Hematopoietic multipotent progenitor cell treated with erythropoietin and hydrocortisone succinate and interleukin-3 and kit ligand, for 4 days (in vitro differentiated cells): ENCODE results near the gene JAKMIP3.

Source experiments
- DNase-seq: peaks from one replicate; pipeline ENCODE4 v3.0.0-alpha.2; 2015

Gene JAKMIP3

DNA sequence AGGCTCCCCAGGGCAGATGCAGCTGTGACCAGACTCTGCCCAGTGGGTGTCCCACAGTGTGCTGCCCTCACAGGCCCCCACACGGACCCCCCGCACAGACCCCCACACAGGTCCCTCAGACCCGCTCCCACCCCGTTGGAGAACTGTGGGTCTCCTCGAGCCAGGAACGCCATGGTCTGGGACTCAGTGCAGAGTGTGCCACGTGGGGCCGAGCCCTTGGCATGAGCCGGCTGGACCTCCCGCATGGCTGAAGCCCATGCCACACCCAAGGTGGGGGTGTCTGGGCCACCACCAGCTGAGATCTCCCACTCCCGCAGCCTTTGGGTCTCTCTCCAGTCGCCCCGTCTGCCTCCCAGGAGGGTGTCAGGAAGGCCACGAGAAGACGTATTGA lies 34.3 kb downstream of the JAKMIP3 start:
- DNase-seq = no peak

DNA sequence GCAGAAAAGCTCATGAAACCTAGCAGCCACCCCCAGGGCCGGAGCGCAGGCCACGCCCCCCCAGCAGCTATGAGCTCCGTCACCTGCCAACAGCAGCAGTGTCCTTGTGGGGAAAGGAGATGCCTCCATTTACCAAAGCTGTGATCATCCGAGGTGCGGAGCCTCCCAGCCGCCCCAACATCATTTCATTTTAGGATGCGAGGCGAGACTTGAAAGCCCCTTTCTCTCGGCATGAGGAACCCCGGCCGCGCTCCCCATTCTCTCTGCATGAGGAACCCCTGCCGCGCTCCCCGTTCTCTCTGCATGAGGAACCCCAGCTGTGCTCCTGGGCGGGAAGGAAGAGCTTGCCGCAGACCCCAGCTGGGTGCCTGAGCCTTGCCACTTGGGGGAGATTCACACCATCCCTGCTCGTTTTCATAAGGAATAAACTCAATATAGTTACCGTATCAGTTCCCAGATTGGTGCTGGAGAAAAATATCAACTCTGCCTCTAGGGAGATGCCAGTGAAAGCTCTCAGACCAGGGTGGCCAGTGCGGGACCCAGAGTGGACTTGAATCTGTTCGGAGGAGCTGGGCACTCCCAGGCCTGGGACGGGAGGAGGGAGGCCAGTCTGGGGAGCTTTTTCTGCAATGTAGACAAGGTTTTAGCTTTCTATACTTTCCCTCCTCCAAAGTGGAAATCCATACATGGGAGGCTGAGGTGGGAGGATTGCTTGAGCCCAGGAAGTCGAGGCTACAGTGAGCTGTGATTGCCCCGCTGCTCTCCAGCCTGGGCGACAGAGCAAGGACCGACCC lies 35.0 kb downstream of the JAKMIP3 start:
- no peak for DNase-seq

DNA sequence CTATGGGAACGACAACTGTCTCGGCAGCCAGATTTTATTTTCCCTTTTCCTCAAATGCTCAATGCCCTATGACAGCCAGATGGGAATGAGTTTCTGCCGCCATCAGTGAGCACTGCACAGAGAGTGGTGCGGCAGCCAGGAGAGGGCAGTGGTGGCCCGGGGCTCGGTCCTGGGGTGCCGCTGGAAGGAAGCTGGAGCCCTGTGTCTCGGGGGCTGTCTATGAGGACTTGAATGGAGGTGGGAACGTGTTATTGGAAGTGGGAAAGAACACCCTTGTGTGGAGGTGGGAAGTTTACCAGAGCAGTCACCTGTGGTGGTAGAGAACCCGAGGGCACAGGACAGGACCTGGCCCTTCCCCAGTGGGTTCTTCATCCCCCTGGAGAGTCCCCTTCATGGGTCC lies 35.8 kb downstream of the JAKMIP3 start:
- DNase-seq = no peak

DNA sequence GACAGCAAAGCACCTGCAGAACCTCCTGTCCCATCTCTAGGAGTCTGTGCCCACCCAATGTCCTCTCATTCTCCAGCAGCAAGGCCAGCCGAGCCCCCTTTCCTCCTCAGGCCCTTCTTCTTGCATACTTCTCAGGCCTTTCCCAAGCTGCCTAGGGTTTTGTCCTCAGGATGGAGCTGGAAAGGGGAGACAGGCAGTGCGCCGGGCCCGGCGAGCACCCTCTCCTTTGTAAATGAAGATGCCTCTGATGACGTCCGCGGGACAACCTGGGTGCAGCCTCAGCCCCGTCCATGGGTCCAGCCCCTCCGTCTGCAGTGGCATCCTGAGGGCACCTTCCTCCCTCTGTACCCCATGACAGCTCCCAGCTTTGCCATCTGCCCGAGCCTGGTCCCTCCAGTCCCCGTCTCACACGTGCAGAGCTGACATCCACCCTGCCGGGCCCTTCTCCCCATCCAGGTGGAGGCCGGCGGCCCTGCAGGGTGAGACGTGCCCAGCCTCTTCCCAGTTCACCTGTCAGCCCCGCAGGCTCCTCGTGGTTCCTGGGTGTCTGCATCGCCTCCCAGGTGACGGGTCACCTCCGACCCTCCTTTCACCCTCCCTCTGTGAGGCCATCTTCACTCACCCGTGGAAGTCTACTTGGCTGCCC lies 36.4 kb downstream of the JAKMIP3 start:
- no peak for DNase-seq

DNA sequence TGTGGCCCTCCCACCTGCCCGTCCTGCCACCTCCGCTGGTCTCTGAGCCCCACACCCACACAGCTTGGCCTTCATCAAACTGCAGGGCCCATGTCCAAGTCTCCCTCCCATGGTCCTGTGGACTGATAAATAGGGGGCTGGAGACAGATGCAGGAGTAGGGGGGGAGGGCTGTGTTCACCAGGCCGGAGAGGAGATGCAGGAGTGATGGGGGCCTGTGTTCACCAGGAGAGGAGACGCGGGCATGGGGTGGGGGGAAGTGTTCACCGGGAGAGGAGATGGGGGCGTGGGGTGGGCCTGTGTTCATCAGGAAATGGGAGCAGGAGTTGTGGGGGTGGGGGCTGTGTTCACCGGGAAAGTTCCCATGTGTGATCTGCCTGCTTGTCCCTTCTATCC lies 37.0 kb downstream of the JAKMIP3 start:
- DNase-seq = no peak

DNA sequence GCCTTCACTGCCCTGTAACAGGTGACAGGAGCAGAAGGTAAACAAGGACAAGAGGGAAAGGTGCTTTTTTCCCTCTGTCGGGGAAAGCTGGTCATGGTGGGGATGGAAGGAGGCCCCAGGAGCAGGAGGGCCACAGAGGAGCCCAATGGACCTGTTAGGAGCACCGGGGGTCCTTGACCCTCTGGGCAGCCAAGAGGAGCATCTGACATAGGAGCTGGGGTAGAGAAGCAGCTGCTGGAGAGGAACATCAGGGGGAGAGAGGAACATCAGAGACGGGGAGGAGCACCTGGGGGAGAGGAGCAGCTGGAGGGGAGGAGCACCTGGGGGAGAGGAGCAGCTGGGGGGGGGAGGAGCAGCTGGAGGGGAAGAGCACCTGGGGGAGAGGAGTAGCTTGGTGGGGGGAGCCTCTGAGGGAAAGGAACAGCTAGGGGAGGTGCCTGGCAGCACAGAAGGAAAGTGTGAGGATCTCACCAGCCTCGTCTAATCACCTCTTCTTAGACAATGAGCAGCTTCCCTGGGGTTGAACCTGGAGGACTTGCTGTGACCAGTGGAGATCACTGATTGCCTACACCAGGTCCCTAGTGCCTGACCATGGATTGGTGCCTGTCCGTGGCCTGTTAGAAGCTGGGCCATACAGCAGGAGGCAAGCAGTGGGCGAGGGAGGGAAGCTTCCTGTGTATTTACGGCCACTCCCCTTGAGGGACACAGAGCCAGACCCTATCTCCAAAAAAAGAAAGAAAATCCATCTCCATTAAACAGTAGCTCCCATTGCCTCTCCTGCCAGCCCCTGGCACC lies 37.6 kb downstream of the JAKMIP3 start:
- DNase-seq = no peak

DNA sequence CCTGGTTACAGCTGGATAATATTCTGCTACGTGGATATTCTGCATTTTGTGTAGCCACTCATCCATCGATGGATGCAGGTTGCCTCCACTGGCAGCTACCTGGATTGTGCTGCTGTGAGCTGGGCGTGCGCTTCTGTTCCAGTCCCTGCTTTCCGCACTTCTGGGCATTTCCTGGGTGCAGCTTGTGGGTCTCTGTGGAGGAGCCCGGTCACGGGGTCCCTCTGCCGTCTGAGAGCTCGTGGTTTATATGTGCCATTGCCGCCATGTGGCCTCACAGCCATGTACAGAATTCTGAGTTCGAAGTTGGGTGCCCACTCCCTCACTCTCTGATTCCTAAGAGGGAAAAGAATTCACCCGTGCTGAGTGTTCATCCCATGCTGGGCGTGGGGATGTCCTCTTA lies 38.3 kb downstream of the JAKMIP3 start:
- no peak for DNase-seq

DNA sequence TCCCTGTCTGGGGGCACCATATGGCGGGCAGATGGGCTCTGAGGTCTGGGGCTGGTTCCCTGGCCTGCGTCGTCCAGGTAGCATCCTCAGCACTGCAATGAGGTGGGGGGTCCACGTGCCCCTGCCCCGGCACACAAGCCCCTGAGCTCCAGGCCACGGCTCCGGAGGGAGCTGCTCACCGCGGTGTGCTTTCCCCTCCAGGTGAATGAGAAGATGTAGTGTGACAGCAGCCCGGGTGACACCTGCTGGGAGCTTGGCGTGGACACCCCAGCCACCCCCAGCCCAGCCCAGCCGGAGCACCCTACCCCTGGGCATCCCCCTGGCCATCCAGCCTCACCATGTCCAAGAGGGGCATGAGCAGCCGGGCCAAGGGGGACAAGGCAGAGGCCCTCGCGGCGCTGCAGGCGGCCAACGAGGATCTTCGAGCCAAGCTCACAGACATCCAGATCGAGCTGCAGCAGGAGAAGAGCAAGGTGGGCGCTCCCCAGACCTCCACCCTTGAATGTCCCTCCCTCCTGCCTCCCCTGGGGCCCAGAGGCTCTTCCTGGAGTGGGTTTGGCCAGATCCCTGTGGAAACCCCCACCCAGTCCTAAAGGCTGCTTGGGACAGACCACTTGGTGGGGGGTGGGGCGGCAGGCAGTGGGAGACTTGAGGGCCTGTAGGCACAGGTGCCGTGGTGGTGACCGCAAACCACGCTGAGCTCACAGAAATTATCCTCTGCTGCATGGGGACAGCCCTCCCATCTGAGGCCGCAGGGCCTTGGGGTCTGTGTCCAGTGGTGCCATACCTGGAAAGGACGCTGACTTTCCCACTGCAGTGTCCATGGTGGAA lies 38.9 kb downstream of the JAKMIP3 start:
- no peak for DNase-seq

DNA sequence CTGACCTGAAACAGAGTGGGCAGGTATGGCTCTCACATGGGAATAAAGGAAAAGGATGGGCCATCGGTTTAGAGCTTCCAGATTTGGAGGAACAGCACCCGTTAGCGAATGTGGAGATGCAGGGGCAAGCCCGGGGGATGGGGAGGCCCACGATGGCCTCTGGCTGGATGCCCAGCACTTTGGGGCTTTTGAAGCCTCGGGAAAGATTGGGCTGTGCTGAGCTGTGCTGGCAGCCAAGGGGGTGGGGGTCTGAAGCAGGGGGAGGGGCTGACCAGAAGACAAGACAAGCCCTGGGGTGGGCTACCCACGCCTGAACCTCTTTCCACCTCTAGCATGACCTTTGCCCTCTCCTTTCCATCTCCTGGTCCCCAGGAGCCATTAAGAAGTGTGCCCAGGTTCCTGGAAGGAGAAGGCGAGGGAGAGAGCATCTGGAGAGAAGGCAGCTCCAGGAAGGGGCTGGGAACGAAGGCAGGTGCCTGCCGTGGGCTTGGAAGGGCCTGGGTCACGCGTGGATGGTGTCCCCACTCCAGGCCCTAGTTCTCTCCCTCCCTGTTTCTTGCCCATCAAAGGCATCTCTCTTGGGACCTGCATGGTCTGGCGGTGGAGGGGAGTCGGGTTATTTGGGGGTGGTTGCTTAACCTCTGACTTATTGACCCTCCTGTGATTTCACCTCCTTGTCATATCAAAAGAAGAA lies 39.7 kb downstream of the JAKMIP3 start:
- no peak for DNase-seq

DNA sequence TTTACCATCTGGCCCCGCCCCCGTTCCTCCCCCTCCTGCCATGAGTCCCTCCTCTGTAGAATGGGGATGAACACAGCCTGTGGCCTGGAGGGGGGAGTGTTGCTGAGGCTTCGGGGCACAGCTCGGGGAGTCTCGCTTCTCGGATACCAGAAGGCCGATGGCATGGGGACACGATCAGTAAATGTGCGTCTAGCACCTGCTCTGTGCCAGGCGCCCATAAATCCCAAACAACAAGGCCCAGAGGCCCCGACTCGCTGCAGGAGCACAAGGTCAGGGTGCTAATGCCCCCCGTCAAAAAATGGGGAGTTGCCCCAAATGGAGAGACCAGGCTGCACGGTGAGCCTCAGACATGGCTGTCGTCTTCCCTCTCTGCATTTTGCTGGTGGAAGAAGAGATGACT lies 40.7 kb downstream of the JAKMIP3 start:
- DNase-seq = no peak

DNA sequence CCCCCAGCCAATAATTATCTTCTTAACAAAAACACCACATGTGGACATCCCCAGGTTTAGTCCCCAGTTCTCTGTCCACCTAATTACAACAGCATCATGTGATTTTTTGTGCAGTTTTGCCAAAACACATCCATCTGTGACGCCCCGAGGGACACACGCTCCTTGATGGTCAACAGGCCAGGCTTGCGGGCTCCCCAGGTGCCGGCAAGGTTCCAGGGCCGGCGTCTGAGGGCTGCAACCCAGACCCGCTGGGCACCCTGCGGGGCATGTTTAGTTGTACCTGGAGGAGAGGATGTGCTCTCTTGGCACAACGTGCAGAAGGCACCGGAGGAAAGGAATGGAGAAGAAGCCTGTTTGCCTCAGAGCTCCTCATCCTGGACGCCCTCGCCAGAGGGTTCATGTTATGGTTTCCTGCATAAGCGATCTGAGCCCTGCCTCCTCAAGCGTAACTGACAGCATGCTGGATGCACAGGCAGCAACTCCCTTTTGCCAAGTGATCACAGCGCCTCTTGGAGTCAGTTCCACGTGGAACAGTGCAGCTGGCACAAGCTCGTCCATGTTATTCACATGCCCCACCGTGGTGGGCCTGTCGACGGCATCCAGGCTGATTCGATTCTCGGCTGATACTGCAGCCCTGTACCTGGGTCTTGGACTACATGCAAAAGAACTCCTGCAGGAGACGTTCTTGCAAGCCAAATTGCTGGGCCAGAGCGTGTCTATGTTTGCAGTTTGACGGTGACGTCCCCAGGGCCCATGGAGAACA lies 41.6 kb downstream of the JAKMIP3 start:
- no peak for DNase-seq

DNA sequence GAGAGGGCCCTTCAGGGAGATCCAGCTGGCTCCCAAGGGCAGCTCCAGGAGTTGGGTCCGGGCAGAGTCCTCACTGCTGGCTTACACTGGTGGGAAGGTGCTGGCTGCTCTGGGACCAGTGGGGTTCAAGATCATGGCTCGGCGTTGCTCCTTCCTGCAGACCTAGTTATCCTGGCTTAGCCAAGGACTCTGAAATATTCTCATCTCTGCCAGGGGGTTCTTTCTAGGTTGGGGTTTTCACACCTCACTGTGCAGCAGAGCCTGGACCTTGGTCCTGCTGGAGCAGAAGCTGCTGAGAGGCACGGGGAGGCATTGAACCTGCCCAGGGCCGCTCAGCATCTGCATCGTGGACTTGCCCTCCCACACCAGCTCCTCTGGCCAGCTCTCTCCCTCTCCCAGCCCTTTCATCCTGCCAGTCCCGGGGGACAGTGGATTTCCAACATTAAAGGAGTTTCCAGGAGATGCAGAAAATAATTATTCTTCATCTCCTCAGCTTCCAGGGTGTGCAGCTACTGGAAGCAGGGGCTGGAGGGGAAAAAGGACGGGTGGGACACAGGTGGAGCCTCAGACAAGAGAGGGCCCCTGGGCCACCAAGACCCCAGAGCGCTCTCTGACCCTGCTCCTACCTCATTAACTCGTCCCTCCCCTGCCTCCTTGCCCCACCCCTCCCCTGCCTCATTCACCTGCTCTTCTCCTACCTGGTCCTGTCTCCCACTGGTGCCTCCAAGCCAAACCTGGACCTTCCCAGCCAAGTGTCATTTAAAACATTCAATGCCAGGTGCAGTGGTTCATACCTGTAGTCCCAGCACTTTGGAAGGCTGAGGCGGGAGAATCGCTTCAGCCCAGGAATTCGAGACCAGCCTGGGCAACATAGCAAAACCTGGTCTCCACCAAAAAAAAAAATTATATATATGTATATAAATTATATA lies 42.5 kb downstream of the JAKMIP3 start:
- DNase-seq = no peak

DNA sequence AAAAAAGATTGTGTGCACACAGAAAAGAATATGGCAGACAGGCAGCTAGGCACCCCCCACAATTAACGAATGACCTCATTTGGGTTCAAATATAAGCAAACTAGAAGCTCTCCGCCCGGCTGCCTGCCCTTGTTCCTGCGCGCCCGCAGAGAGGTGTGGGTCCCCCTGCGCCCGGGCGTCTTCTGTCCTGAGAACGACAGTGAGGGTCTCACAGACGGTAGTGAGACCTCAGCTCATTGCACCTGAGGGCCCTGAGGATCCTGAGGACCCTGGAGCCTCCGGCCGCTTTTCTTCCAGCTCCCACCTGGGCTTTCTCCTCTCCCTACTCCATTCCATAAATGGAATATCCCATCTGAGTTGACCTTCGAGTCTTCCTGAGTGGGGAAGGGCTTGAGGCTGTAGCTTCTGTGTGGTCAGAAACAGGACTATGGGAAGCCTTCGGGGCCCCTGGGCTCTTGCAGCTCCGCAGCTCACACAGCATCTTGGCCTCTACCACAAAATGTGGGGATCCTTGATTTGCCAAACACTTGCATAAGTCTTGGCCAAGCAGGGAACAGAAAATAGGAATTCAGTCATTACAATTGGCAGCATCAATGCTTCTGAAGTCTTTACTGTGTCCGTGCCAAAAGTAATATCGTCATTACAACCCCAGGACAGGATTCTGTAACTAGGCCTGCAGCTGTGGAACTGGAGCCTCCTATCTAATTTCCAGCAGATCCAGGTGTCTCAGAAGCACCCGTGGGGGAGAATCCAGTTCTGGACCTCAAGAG lies 43.8 kb downstream of the JAKMIP3 start:
- no peak for DNase-seq

DNA sequence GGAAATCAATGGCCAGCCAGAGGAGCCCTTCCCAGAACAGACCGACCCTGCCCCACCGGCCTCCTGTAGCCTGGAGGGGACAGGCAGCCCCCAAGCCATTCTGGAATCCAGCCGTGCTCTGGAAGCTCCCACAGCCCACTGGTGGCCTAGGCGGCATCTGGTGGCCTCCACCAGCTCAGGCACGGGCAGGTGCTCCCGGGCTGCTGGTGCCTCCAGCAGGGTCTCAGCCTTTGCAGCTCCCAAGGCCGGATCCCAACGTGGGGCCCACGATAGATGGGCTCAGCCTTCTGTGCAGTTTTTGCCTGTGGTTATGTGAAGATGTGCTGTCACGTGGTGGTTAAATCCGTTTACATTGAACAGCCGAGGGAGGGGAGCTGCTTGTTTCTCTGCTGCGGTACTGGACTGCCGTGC lies 44.4 kb downstream of the JAKMIP3 start:
- DNase-seq = no peak

DNA sequence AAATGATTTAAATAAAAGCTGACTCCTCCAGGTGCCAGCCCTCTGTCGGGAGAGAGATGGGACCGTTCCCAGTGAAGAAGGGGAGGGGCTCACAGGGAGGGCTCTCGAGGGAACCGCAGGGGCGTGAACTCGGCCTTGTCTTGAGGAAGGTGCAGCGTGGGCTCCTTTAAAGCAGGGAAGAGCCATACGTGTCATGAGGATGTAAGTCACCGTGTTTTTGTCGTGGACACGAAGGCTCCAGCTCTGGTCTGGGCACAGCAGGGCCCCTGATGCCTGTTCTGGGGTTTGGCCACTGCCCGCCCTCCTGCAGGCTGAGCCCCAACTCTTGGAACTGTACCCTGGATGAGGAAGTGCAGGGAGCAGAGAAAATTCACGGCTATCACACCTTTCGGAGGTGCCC lies 45.0 kb downstream of the JAKMIP3 start:
- DNase-seq = no peak

DNA sequence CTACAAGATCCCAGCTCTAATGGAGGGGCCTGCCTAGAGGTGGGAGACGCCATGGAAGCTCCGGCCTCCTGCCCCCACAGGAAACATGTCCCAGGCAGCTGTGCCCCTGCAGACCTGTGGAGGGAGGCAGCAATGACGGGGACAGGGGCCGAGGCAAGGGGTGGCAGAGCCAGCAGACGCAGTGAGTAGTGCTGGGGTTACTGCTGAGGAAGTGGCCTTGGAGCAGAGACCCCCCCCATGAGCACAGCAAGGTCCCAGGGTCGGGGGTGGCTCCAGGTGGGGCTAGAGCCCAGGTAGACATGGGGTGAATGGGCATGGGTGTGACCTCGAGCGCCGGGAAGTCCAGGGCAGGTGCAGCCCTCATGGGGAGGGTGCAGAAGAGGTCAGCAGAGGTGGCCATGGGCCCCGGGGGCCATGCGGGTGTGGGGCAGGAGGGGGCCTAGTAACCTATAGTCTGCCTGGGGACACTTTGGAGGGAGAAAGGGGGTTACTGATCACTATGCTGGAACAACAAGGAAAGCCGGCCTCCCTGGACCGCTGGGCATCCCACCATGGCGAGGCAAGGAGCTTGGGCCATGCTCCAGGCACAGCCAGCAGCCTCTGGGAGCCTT lies 45.5 kb downstream of the JAKMIP3 start:
- DNase-seq = no peak

DNA sequence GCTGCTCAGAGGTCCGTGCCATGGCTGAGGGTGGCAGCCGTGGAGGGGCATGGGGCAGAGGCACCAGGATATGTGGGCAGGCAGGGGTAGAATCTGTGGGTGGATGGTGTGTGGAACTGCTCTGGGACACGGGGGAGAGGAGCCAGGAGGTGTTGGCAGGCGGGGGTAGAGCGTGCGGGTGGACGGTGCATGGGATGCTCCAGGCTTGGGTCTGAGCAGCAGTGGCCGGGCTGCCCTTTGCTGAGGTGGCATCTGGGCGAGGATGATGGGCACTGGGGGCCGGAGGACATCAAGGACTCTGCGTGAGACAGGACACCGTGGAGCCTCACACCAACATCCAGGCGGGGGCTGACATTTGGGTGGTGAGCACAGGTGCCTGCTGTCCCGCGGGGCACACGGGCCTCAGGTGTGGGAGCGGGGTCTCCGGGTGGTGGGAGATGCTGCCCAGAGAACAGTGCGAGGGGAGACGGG lies 46.2 kb downstream of the JAKMIP3 start:
- no peak for DNase-seq

DNA sequence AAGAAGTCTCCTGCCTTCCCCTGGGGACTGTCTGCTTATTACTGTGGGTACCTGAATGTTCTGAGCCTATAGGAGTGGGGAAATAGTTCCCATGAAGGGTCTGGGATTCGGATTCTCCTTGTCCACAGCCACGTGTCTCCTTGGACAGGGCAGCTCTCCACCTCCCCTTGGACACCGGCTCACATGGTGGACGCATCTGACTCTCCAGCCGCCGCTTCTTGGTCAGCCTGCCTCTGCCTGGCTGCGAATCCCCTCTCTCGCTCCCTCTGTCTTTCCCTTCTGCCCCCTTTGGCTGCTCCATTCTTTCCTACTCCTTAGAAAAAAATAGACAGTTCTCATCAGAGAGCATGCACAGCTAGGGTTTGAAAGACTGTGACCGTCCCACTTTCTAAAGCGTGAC lies 46.9 kb downstream of the JAKMIP3 start:
- no peak for DNase-seq

DNA sequence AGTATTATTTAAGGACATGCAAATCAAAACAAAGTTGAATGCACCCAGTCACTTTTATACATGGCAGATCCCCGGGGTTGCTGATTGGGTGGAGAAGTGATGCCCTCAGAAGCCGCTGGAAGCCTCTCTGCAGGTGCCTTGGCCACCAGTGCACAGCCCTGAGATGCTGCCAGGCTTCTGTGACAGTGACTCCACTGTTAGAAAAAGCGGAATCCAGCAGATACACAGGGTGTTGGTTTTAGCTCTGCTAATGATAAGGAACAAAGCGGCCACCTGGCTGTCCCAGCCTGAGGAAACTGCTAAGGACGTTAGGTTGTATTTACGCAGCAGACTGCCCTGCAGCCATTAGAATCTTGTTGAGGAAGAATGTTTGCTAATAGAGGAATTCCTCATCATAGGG lies 47.5 kb downstream of the JAKMIP3 start:
- no peak for DNase-seq
